ENCODE data around the gene POM121L12. TPM values are rescaled to one million over a fixed set of nuclear protein-coding genes. Genes with fewer than 3 reads are reported as not detected.

The POM121L12 gene
- total and polyA plus RNA-seq, 2 of the 4 experiments (the other 2 are of a cell fraction), result not detected

DNA sequence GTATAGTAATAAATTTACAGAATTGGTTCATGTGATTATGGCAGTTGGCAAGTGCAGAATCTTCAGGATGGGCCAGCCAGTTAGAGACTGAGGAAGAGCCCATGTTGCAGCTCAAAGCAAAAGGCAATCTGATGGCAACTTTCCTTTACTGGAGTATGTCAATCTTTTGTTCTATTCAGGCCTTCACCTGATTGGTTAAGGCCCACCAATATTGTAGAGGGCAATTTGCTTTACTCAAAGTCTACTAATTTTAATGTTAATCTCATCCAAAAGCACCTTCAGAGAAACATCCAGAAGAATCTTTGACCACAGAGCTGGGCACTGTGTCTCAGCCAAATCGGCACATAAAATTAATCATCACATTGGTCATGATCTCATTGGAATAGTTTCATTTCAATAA lies 20.0 kb upstream of the POM121L12 start:
- no peaks in the 10 kb centered on the region for H3K27me3 ChIP-seq (ENCODE audit: control insufficient read depth, insufficient read depth, low read length)
- no peak overlapping the region for H3K56ac ChIP-seq (ENCODE audit: extremely low read depth, insufficient read depth, low read length)
- H3K4me2 ChIP-seq (ENCODE audit: low read depth, low read length), result no peak overlapping the region
- H3K9ac ChIP-seq (ENCODE audit: low read depth, low read length), result no peak overlapping the region
- no peak overlapping the region for H4K5ac ChIP-seq (ENCODE audit: low read depth, low read length)
- H2BK15ac ChIP-seq (ENCODE audit: low read depth, low read length), result no peak overlapping the region
- no peak overlapping the region for H3K27ac ChIP-seq (ENCODE audit: insufficient read depth, low read length)
- no peak overlapping the region for H3K14ac ChIP-seq (replicated peaks; ENCODE audit: low read depth, low read length)
- peaks cover 5% of the 10 kb centered on the region; the same call in 1 of the 2 replicates for H3K9me3 ChIP-seq (ENCODE audit: control insufficient read depth, insufficient read depth, low read length)
- no peak overlapping the region for H4K91ac ChIP-seq (ENCODE audit: insufficient read depth, low read depth, low read length)
- H4K8ac ChIP-seq (ENCODE audit: low read depth in 2 of 2, low read length in 2 of 2), result no peak overlapping the region
- ChIA-PET CTCF (no interaction called here), POLR2A (ENCODE audit: unreplicated experiment) (no interaction called here)
- H2AK5ac ChIP-seq (ENCODE audit: low read depth, low read length), result no peak overlapping the region
- DNase-seq, result no peak
- no peak overlapping the region for H2BK20ac ChIP-seq (ENCODE audit: low read depth, low read length)
- H3K9me1 ChIP-seq (ENCODE audit: insufficient read depth, low read length), result no peaks in the 10 kb centered on the region
- dilution Hi-C loops (cut with HindIII; ENCODE audit: low sequenced_read_pairs, unreplicated experiment) (no loop called here), in situ Hi-C loops (cut with MboI; ENCODE audit: low sequenced_read_pairs) (no loop called here), intact Hi-C loops (cut with micrococcal nuclease) (no loop called here)
- no peak overlapping the region for H2AK9ac ChIP-seq (replicated peaks; ENCODE audit: low read depth, low read length, poor library complexity)
- no peak overlapping the region for H3K4me3 ChIP-seq (ENCODE audit: insufficient read depth, low read depth, low read length)
- no peaks in the 10 kb centered on the region for H3K36me3 ChIP-seq (ENCODE audit: control insufficient read depth, insufficient read depth, low read length)
- BruUV-seq (replicated peaks), result no TSS peak
- no peak overlapping the region for H2AFZ ChIP-seq (replicated peaks; ENCODE audit: low read length, poor library complexity)
- no peak overlapping the region for H3K4ac ChIP-seq (ENCODE audit: low read depth, low read length)
- no peaks in the 10 kb centered on the region for H3K79me1 ChIP-seq (ENCODE audit: low read depth in 1 of 2, low read length in 2 of 2)
- H3K18ac ChIP-seq (ENCODE audit: low read depth, low read length), result no peak overlapping the region
- no peaks in the 10 kb centered on the region for H4K20me1 ChIP-seq (ENCODE audit: insufficient read depth, low read length)
- H2BK5ac ChIP-seq (ENCODE audit: low read depth, low read length, poor library complexity, severe bottlenecking), result no peak overlapping the region
- no peak for ATAC-seq (ENCODE audit: low read depth)
- no peaks in the 10 kb centered on the region for H3K4me1 ChIP-seq (ENCODE audit: control insufficient read depth, insufficient read depth, low read length)
- no CpG with 5 or more reads among the region's 1 CpG for WGBS, 2 experiments (ENCODE audit: extremely low coverage in 2 of 2, insufficient read length in 1 of 2)
- TF ChIP-seq FOS (IDR thresholded peaks at IDR 0.05; ENCODE audit: low read depth, low read length) (no peak), MAZ (IDR thresholded peaks at IDR 0.05; ENCODE audit: borderline replicate concordance, low read depth, low read length) (no peak), BHLHE40 (IDR thresholded peaks at IDR 0.05; ENCODE audit: low read depth, low read length) (no peak), RAD21 (IDR thresholded peaks at IDR 0.05; ENCODE audit: low read length) (no peak)
- TF ChIP-seq, protein P1, sequence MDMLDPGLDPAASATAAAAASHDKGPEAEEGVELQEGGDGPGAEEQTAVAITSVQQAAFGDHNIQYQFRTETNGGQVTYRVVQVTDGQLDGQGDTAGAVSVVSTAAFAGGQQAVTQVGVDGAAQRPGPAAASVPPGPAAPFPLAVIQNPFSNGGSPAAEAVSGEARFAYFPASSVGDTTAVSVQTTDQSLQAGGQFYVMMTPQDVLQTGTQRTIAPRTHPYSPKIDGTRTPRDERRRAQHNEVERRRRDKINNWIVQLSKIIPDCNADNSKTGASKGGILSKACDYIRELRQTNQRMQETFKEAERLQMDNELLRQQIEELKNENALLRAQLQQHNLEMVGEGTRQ (IDR thresholded peaks at IDR 0.05; ENCODE audit: low read depth, low read length), result no peak
- TF ChIP-seq, protein P2, sequence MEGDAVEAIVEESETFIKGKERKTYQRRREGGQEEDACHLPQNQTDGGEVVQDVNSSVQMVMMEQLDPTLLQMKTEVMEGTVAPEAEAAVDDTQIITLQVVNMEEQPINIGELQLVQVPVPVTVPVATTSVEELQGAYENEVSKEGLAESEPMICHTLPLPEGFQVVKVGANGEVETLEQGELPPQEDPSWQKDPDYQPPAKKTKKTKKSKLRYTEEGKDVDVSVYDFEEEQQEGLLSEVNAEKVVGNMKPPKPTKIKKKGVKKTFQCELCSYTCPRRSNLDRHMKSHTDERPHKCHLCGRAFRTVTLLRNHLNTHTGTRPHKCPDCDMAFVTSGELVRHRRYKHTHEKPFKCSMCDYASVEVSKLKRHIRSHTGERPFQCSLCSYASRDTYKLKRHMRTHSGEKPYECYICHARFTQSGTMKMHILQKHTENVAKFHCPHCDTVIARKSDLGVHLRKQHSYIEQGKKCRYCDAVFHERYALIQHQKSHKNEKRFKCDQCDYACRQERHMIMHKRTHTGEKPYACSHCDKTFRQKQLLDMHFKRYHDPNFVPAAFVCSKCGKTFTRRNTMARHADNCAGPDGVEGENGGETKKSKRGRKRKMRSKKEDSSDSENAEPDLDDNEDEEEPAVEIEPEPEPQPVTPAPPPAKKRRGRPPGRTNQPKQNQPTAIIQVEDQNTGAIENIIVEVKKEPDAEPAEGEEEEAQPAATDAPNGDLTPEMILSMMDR (conservative IDR thresholded peaks at IDR 0.05; ENCODE audit: low read depth, low read length), result no peak
- H2BK120ac ChIP-seq (ENCODE audit: low read depth, low read length), result no peak overlapping the region
- no peak overlapping the region for H3K23ac ChIP-seq (ENCODE audit: low read depth, low read length)
